HG02981 (cell line): ENCODE measurements around the gene ADGRG6.

Source experiments
- ATAC-seq: cut with Tn5 transposase; IDR thresholded peaks from one replicate; pipeline ENCODE4 v1.9.1; 2021; ENCODE audit warnings: mild to moderate bottlenecking, moderate library complexity; ENCODE audit not compliant: unreplicated experiment

The ADGRG6 gene

GRCh38 chr6:142374091-142374770 lies 72.4 kb downstream of the ADGRG6 start:
- no peak for ATAC-seq

- no peak for ATAC-seq
These were observed 73.3 kb downstream of the ADGRG6 start for GRCh38 chr6:142374965-142375733.

- no peak for ATAC-seq
These were observed 74.3 kb downstream of the ADGRG6 start for GRCh38 chr6:142376115-142376514.

- ATAC-seq = no peak
These were observed 75.1 kb downstream of the ADGRG6 start for GRCh38 chr6:142376800-142377496.

- ATAC-seq = no peak
These were observed 75.7 kb downstream of the ADGRG6 start for GRCh38 chr6:142377497-142377848.

- no peak for ATAC-seq
These were observed 76.5 kb downstream of the ADGRG6 start for GRCh38 chr6:142378138-142378875.

- no peak for ATAC-seq
These were observed 78.8 kb downstream of the ADGRG6 start for GRCh38 chr6:142380626-142381025.

- no peak for ATAC-seq
These were observed 79.4 kb downstream of the ADGRG6 start for GRCh38 chr6:142381181-142381580.

- ATAC-seq = no peak
These were observed 80.1 kb downstream of the ADGRG6 start for GRCh38 chr6:142381845-142382378.

- no peak for ATAC-seq
These were observed 82.9 kb downstream of the ADGRG6 start for GRCh38 chr6:142384519-142385254.

GRCh38 chr6:142385352-142385751 lies 83.5 kb downstream of the ADGRG6 start:
- ATAC-seq = no peak

- no peak for ATAC-seq
These were observed 84.8 kb downstream of the ADGRG6 start for GRCh38 chr6:142386657-142387056.

GRCh38 chr6:142387997-142388815 lies 86.4 kb downstream of the ADGRG6 start:
- peak; percentile 69 for ATAC-seq

- no peak for ATAC-seq
These were observed 93.5 kb downstream of the ADGRG6 start for GRCh38 chr6:142395266-142395665.

GRCh38 chr6:142395768-142396231 lies 94.0 kb downstream of the ADGRG6 start:
- ATAC-seq = peak; percentile 98

GRCh38 chr6:142398353-142398752 lies 96.5 kb downstream of the ADGRG6 start:
- no peak for ATAC-seq

GRCh38 chr6:142399739-142400138 lies 97.9 kb downstream of the ADGRG6 start:
- no peak for ATAC-seq

GRCh38 chr6:142400495-142400894 lies 98.7 kb downstream of the ADGRG6 start:
- ATAC-seq = no peak

- no peak for ATAC-seq
These were observed 100.0 kb downstream of the ADGRG6 start for GRCh38 chr6:142401838-142402237.
